ENCODE results near the gene SPATA21.
"Not testable (repeated sequence)": the region's sequence is repeated elsewhere in the genome, so short reads cannot be mapped to it uniquely, and the experiment has no call there.

The SPATA21 gene

GRCh38 chr1:16436946-16437474 is at the start of gene SPATA21:
SPATA21 (minus strand) TSS chr1:16437424; CDS start chr1:16431371, 6,053 bp downstream.
- no peak for DNase-seq

- not testable (repeated sequence) for DNase-seq
These were observed 49.8 kb upstream of the SPATA21 start for GRCh38 chr1:16487011-16487410.

GRCh38 chr1:16486316-16486715 is 49.1 kb upstream of the SPATA21 start:
- not testable (repeated sequence) for DNase-seq

- DNase-seq: no peak
These were observed 47.7 kb upstream of the SPATA21 start for GRCh38 chr1:16484931-16485330.

- no peak for DNase-seq
These were observed 47.2 kb upstream of the SPATA21 start for GRCh38 chr1:16484501-16484835.

GRCh38 chr1:16483639-16484500 is 46.6 kb upstream of the SPATA21 start:
- DNase-seq: not testable (repeated sequence)

GRCh38 chr1:16483146-16483545 is 45.9 kb upstream of the SPATA21 start:
- not testable (repeated sequence) for DNase-seq

- no peak for DNase-seq
These were observed 40.9 kb upstream of the SPATA21 start for GRCh38 chr1:16478091-16478490.

- DNase-seq: not testable (repeated sequence)
These were observed 38.8 kb upstream of the SPATA21 start for GRCh38 chr1:16475771-16476770.

- DNase-seq: not testable (repeated sequence)
These were observed 37.7 kb upstream of the SPATA21 start for GRCh38 chr1:16474891-16475290.

- DNase-seq: no peak
These were observed 37.1 kb upstream of the SPATA21 start for GRCh38 chr1:16474166-16474800.

- no peak for DNase-seq
These were observed 31.3 kb upstream of the SPATA21 start for GRCh38 chr1:16468558-16468957.

- no peak for DNase-seq
These were observed 27.8 kb upstream of the SPATA21 start for GRCh38 chr1:16464917-16465625.

- no peak for DNase-seq
These were observed 25.6 kb upstream of the SPATA21 start for GRCh38 chr1:16462773-16463330.

- no peak for DNase-seq
These were observed 24.5 kb upstream of the SPATA21 start for GRCh38 chr1:16461681-16462080.

- DNase-seq: no peak
These were observed 22.2 kb upstream of the SPATA21 start for GRCh38 chr1:16459352-16459925.

- DNase-seq: no peak
These were observed 21.6 kb upstream of the SPATA21 start for GRCh38 chr1:16458831-16459230.

GRCh38 chr1:16456151-16456550 is 18.9 kb upstream of the SPATA21 start:
- not testable (repeated sequence) for DNase-seq

- DNase-seq: not testable (repeated sequence)
These were observed 17.7 kb upstream of the SPATA21 start for GRCh38 chr1:16454909-16455308.

- DNase-seq: no peak
These were observed 14.8 kb upstream of the SPATA21 start for GRCh38 chr1:16451841-16452528.

Measured in NCI-H146 (cell line).